Vagina (tissue), 2 donors: Measurements from ENCODE around the gene MSL1. TPM values are rescaled to one million over a fixed set of nuclear protein-coding genes. Genes with fewer than 3 reads are reported as not detected.

ENCODE experiments used
- DNase-seq, 2 donors: peaks; one replicate each; pipeline ENCODE4 v3.0.0-alpha.2; 2017; ENCODE audit errors: extremely low spot score in 2 of 2
- H3K27ac ChIP-seq: fragments of 200-600 bp; sonication (generic); one replicate; pipeline ENCODE4 v1.5.1; 2019
- H3K27me3 ChIP-seq: fragments of 200-600 bp; sonication (generic); one replicate; pipeline ENCODE4 v1.5.1; 2019
- H3K36me3 ChIP-seq, 2 donors: fragments of 200-600 bp; sonication (generic); one replicate each; pipeline ENCODE4 v1.5.1; 2017 to 2019
- H3K4me1 ChIP-seq: fragments of 200-600 bp; sonication (generic); one replicate; pipeline ENCODE4 v1.5.1; 2019
- H3K4me3 ChIP-seq, 2 donors: fragments of 200-600 bp; sonication (generic); 1 replicate in 1 of 2; 2 replicates in 1 of 2; pipeline ENCODE4 v1.5.1; 2016 to 2019
- H3K9me3 ChIP-seq: fragments of 200-600 bp; sonication (generic); one replicate; pipeline ENCODE4 v1.5.1; 2019
- CTCF ChIP-seq, 3 experiments: fragments of 450-650 bp in 2 of 3; fragments of 200-600 bp in 1 of 3; sonication (generic) in 1 of 3; IDR thresholded peaks; one replicate each; pipeline ENCODE4 v1.5.1; 2017 to 2019; ENCODE audit warnings: antibody characterized with exemption in 3 of 3, mild to moderate bottlenecking in 2 of 3, moderate library complexity in 2 of 3
- POLR2A ChIP-seq, 2 donors: fragments of 450-650 bp; IDR thresholded peaks; one replicate each; pipeline ENCODE4 v1.6.1; 2017; ENCODE audit warnings: antibody characterized with exemption in 2 of 2, mild to moderate bottlenecking in 2 of 2, moderate library complexity in 2 of 2
- POLR2AphosphoS5 ChIP-seq, 2 donors: sonication (generic); formaldehyde crosslinking; IDR thresholded peaks; one replicate each; pipeline ENCODE4 v1.9.0; 2017; ENCODE audit warnings: antibody characterized with exemption in 2 of 2, mild to moderate bottlenecking in 2 of 2, low read depth in 1 of 2; ENCODE audit not compliant: insufficient read depth in 1 of 2
- intact Hi-C: fragments of 100-400 bp; cut with DNase I; formaldehyde crosslinking; loops from one replicate; pipeline ENCODE4 v1.15.1; 2023
- total RNA-seq: library from RNA; depleted of rRNA; stranded (reverse); fragments of >200 nt; gene quantifications from one replicate; pipeline ENCODE4 v1.2.3, GENCODE V29; 2016

Gene MSL1
- total RNA-seq, 1 donor from 2014 or later, result 62.4 TPM

GRCh38 chr17:40106760-40107521 lies 14.8 kb upstream of the MSL1 start:
- Histone ChIP-seq H3K36me3 (no peaks in the 10 kb centered on the region), H3K4me1 (peaks cover 97% of the 10 kb centered on the region), H3K9me3 (no peaks in the 10 kb centered on the region), H3K4me3 (peak overlapping the region in 1 of 2 donors; percentile 5), H3K27me3 (no peaks in the 10 kb centered on the region), H3K27ac (peak overlapping the region; percentile 98)
- TF ChIP-seq CTCF (IDR thresholded peaks at IDR 0.05) (no peak), POLR2AphosphoS5 (IDR thresholded peaks at IDR 0.05; ENCODE audit: insufficient read depth in 1 of 2, low read depth in 1 of 2) (peak in 1 of 2 donors; percentile 16), POLR2A (IDR thresholded peaks at IDR 0.05) (no peak)
- no peak for DNase-seq
- intact Hi-C loops, result no loop called here

GRCh38 chr17:40107522-40108174 lies 14.1 kb upstream of the MSL1 start:
- intact Hi-C loops, result no loop called here
- H3K36me3 ChIP-seq, result no peaks in the 10 kb centered on the region
- H3K27me3 ChIP-seq, result no peaks in the 10 kb centered on the region
- peak overlapping the region; percentile 98 for H3K27ac ChIP-seq
- H3K4me1 ChIP-seq, result peaks cover 98% of the 10 kb centered on the region
- H3K4me3 ChIP-seq, result peak overlapping the region in 1 of 2 donors; percentile 0
- peak in 1 of 2 donors; percentile 94 for DNase-seq
- no peaks in the 10 kb centered on the region for H3K9me3 ChIP-seq
- TF ChIP-seq POLR2A (IDR thresholded peaks at IDR 0.05), result no peak
- no peak for TF ChIP-seq CTCF (IDR thresholded peaks at IDR 0.05)
- no peak for TF ChIP-seq POLR2AphosphoS5 (IDR thresholded peaks at IDR 0.05; ENCODE audit: insufficient read depth in 1 of 2, low read depth in 1 of 2)

- TF ChIP-seq POLR2A (IDR thresholded peaks at IDR 0.05) (no peak), POLR2AphosphoS5 (IDR thresholded peaks at IDR 0.05; ENCODE audit: insufficient read depth in 1 of 2, low read depth in 1 of 2) (no peak), CTCF (IDR thresholded peaks at IDR 0.05) (no peak)
- Histone ChIP-seq H3K27ac (peak overlapping the region; percentile 98), H3K36me3 (no peaks in the 10 kb centered on the region), H3K4me1 (peaks cover 95% of the 10 kb centered on the region), H3K4me3 (no peak overlapping the region), H3K9me3 (no peaks in the 10 kb centered on the region), H3K27me3 (no peaks in the 10 kb centered on the region)
- peak in 1 of 2 donors; percentile 86 for DNase-seq
- intact Hi-C loops, result no loop called here
These were observed 12.6 kb upstream of the MSL1 start for GRCh38 chr17:40108970-40109824.

- H3K27ac ChIP-seq, result peak overlapping the region; percentile 98
- TF ChIP-seq POLR2A (IDR thresholded peaks at IDR 0.05), result no peak
- TF ChIP-seq POLR2AphosphoS5 (IDR thresholded peaks at IDR 0.05; ENCODE audit: insufficient read depth in 1 of 2, low read depth in 1 of 2), result no peak
- no peak for TF ChIP-seq CTCF (IDR thresholded peaks at IDR 0.05)
- DNase-seq, result peak in 1 of 2 donors; percentile 90
- peaks cover 93% of the 10 kb centered on the region for H3K4me1 ChIP-seq
- H3K9me3 ChIP-seq, result no peaks in the 10 kb centered on the region
- H3K27me3 ChIP-seq, result no peaks in the 10 kb centered on the region
- intact Hi-C loops, result loop anchor here (2.0 to 5.0 kb wide), 2 partner anchors 47 to 93 kb away; partner anchors contain the start of genes CSF3 and THRA
- no peaks in the 10 kb centered on the region for H3K36me3 ChIP-seq
- no peak overlapping the region for H3K4me3 ChIP-seq
These were observed 11.5 kb upstream of the MSL1 start for GRCh38 chr17:40110026-40110845.
